Colonic mucosa (tissue), 4 donors: Measurements from ENCODE around the gene ZRANB3. TPM values are rescaled to one million over a fixed set of nuclear protein-coding genes. Genes with fewer than 3 reads are reported as not detected.

Source experiments
- DNase-seq: peaks from one replicate; pipeline ENCODE4 v3.0.0-alpha.2; 2020
- H3K27ac ChIP-seq: fragments of 200-600 bp; one replicate; pipeline ENCODE4 v1.8.0; 2021
- H3K27me3 ChIP-seq: fragments of 200-600 bp; one replicate; pipeline ENCODE4 v1.8.0; 2021
- H3K36me3 ChIP-seq: fragments of 200-600 bp; one replicate; pipeline ENCODE4 v1.8.0; 2021
- H3K4me1 ChIP-seq: fragments of 200-600 bp; one replicate; pipeline ENCODE4 v1.8.0; 2021; ENCODE audit warnings: mild to moderate bottlenecking
- H3K4me3 ChIP-seq: fragments of 200-600 bp; one replicate; pipeline ENCODE4 v1.8.0; 2021
- H3K9ac ChIP-seq, 2 donors: one replicate each; pipeline ENCODE4 v1.7.0; 2013; ENCODE audit warnings: control low read depth in 2 of 2, low read depth in 2 of 2, low read length in 2 of 2
- H3K9me3 ChIP-seq: fragments of 200-600 bp; one replicate; pipeline ENCODE4 v1.8.0; 2021
- intact Hi-C: fragments of 100-400 bp; cut with DNase I; formaldehyde crosslinking; loops from one replicate; pipeline ENCODE4 v1.14.1; 2022
- total RNA-seq, 2 donors: library from RNA; stranded (reverse); fragmentation: NEBNext Ultra II Directional in 1 of 2; extraction: Animal tissue kit (Norgen Biotek cat#: 25700) in 1 of 2; gene quantifications; one replicate each; pipeline ENCODE4 v1.2.1, GENCODE V29; 2021
- TF ChIP-seq, protein P1 (sequence below): fragments of 200-600 bp; IDR thresholded peaks from one replicate; pipeline ENCODE4 v1.8.0; 2022; ENCODE audit warnings: antibody characterized with exemption, mild to moderate bottlenecking
- donor health status: healthy.
- donor health status: DM: no; HTN: no; CAD: no.
- donor health status: DM: no; HTN: no; CAD: no.

The ZRANB3 gene
- total RNA-seq, 2 donors from 2014 or later = 2.5 to 7.8 TPM

DNA sequence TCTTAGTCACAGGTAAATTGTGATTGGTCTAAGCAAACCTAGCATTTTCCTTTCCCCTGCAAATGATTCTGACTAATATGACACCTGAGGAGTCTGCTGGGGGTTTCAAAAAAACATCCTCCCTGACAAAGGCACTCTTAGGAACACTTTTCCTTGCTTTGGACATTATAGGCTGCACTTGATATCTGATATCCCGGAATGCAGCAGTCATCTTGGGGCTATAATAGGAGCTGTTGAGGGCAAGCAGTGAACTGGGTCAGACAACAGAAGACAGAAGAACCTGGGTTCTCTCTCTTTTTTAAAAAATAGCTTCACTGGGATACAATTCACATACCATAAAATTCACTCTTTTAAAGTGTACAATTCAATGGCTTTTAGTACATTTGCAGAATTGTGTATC, 249.6 kb downstream of the ZRANB3 start:
- Histone ChIP-seq H3K4me1 (no peaks in the 10 kb centered on the region), H3K9ac (no peak overlapping the region), H3K27ac (no peak overlapping the region), H3K4me3 (no peak overlapping the region), H3K36me3 (no peaks in the 10 kb centered on the region), H3K27me3 (no peaks in the 10 kb centered on the region), H3K9me3 (no peaks in the 10 kb centered on the region)
- TF ChIP-seq, protein P1, sequence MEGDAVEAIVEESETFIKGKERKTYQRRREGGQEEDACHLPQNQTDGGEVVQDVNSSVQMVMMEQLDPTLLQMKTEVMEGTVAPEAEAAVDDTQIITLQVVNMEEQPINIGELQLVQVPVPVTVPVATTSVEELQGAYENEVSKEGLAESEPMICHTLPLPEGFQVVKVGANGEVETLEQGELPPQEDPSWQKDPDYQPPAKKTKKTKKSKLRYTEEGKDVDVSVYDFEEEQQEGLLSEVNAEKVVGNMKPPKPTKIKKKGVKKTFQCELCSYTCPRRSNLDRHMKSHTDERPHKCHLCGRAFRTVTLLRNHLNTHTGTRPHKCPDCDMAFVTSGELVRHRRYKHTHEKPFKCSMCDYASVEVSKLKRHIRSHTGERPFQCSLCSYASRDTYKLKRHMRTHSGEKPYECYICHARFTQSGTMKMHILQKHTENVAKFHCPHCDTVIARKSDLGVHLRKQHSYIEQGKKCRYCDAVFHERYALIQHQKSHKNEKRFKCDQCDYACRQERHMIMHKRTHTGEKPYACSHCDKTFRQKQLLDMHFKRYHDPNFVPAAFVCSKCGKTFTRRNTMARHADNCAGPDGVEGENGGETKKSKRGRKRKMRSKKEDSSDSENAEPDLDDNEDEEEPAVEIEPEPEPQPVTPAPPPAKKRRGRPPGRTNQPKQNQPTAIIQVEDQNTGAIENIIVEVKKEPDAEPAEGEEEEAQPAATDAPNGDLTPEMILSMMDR = no peak
- intact Hi-C loops = no loop called here
- no peak for DNase-seq

DNA sequence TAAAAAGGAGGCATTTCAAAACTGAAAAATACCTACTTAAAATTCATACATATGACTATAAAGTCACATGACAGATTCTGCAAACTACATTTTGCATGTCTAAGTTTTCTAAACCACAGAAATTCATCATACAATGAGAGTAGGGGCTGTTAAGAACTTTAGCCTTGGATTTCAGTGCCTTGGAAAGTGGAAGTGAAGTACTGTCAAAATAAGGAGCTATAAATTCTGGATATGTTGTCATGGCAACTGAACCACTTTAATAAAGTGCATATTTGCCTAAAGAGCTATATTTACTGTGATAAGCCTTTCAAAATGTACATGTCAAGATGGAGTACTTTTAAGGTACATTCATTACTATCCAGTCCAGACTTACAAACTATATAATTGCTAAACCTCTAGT, 251.8 kb downstream of the ZRANB3 start:
- Histone ChIP-seq H3K9ac (no peak overlapping the region), H3K27me3 (no peaks in the 10 kb centered on the region), H3K36me3 (no peaks in the 10 kb centered on the region), H3K4me3 (no peak overlapping the region), H3K4me1 (no peaks in the 10 kb centered on the region), H3K9me3 (no peaks in the 10 kb centered on the region), H3K27ac (no peak overlapping the region)
- TF ChIP-seq, protein P1 = no peak
- intact Hi-C loops = no loop called here
- no peak for DNase-seq

DNA sequence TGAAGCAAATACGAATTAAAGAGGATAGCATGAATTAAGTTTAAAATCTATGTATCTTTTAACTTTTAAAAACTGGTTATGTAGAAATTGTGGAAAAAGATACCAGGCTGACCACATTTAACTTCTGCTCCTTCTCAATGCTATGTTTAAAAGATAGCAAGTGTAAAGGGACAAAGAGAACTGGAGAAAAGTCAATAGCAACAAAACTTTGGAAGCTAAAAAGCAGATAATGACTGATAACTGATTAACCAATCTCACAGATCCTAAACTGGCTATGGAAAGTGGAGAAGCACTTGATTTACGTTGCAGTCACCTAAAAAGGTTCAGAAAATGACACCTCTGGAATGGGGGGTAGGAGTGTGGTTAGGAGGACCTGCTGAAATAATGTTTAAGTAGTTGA, 254.5 kb downstream of the ZRANB3 start:
- Histone ChIP-seq H3K4me1 (no peaks in the 10 kb centered on the region), H3K4me3 (no peak overlapping the region), H3K27ac (no peak overlapping the region), H3K27me3 (no peaks in the 10 kb centered on the region), H3K9me3 (no peaks in the 10 kb centered on the region), H3K9ac (no peak overlapping the region), H3K36me3 (no peaks in the 10 kb centered on the region)
- intact Hi-C loops = no loop called here
- DNase-seq = no peak
- TF ChIP-seq, protein P1 = no peak

DNA sequence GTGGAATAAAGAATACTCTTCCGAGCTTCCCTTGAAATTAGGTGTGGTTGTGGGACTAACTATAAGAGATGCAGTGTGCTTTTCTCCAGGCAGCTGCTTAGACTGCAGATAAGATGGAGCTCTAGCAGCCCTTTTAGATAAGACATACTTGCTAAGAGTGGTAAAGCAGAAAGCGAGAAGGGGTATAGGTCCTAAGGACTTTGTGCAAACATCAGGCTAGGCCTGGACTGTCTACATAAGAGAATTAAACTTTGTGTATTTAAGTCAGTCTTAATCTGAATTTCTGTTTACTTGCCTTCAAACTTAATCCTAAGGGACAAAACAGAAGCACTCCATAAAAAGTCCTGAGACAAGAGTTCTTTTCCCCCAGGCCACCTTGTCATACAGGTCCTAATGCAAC, 260.0 kb downstream of the ZRANB3 start:
- no peak for DNase-seq
- Histone ChIP-seq H3K9ac (no peak overlapping the region), H3K27ac (no peak overlapping the region), H3K4me3 (no peak overlapping the region), H3K27me3 (no peaks in the 10 kb centered on the region), H3K9me3 (no peaks in the 10 kb centered on the region), H3K36me3 (no peaks in the 10 kb centered on the region), H3K4me1 (no peaks in the 10 kb centered on the region)
- intact Hi-C loops = no loop called here
- TF ChIP-seq, protein P1 = no peak

DNA sequence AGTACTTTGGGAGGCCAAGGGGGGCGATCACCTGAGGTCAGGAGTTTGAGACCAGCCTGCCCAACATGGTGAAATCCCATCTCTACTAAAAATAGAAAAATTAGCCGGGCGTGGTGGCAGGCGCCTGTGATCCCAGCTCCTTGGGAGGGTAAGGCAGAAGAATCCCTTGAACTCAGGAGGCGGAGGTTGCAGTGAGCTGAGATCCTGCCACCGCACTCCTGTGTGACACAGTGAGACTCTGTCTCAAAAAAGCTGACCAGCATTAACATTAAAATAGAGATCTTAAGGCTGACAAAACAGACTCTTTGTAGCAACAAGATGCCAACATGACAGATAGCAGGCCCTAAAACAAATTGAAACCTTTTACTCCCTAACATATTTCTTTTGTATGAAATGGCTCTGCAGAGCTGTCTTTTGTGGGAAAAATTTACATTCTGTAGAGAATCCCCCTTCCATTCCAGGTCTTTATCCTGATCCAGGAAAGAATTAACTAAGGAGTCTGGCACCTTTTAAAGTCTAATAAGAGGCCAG, 265.0 kb downstream of the ZRANB3 start:
- Histone ChIP-seq H3K4me3 (no peak overlapping the region), H3K9ac (no peak overlapping the region), H3K4me1 (no peaks in the 10 kb centered on the region), H3K27ac (no peak overlapping the region), H3K36me3 (no peaks in the 10 kb centered on the region), H3K9me3 (no peaks in the 10 kb centered on the region), H3K27me3 (no peaks in the 10 kb centered on the region)
- no peak for DNase-seq
- intact Hi-C loops = no loop called here
- TF ChIP-seq, protein P1 = no peak
